HG03064 (cell line): ENCODE results near the gene CABLES1.
"Not testable (repeated sequence)": the region's sequence is repeated elsewhere in the genome, so short reads cannot be mapped to it uniquely, and the experiment has no call there.

Experiments used
- ATAC-seq: cut with Tn5 transposase; IDR thresholded peaks from one replicate; pipeline ENCODE4 v1.9.1; 2021; ENCODE audit warnings: low read depth; ENCODE audit not compliant: unreplicated experiment

Gene CABLES1, protein sequence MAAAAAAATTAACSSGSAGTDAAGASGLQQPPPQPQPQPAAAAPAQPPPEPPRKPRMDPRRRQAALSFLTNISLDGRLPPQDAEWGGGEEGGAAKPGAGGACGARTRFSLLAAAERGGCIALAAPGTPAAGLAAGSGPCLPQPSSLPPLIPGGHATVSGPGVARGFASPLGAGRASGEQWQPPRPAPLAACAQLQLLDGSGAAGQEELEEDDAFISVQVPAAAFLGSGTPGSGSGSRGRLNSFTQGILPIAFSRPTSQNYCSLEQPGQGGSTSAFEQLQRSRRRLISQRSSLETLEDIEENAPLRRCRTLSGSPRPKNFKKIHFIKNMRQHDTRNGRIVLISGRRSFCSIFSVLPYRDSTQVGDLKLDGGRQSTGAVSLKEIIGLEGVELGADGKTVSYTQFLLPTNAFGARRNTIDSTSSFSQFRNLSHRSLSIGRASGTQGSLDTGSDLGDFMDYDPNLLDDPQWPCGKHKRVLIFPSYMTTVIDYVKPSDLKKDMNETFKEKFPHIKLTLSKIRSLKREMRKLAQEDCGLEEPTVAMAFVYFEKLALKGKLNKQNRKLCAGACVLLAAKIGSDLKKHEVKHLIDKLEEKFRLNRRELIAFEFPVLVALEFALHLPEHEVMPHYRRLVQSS

GRCh38 chr18:23134780-23135549 is at the start of gene CABLES1:
Gene CABLES1 (plus strand): TSS chr18:23135485. CDS start chr18:23135763, 278 bp downstream.
- ATAC-seq, result no peak

DNA sequence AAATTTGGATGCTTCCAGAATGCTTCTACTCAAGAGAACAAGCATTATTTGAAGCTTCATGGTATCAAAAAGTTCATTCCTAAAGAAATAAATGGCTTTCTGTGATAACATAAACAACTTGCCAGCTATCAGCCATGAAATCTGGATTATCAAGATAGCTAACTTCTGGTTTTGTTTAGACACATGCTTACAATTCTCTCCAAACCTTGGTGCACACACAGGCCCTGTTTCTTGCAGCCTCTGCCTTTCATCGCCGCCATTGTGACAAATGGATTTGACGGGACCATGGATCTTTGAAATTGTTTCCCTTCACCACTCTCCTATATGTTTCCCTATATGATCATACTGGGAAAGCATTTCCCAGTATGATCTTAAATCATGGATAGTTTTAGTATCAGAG is 47.9 kb upstream of the CABLES1 start:
- ATAC-seq, result no peak

DNA sequence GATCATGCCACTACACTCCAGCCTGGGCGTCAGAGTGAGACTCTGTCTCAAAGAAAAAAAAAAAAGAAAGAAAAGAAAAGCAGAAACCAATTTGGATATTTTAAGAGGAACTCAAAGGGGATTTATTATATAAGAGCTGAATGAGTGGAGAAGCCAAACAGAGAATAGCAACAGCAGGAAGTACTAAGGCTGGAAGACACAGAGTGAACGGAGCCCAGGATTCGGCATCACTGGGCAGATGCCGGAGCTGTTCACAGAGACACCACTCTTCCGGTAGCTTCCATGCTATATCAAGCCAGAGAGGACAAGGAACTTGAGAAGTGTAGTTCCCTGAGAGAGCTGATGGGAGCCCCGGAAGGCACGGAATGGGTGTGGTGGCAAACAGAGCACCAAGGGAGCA is 47.0 kb upstream of the CABLES1 start:
- ATAC-seq, result no peak

- not testable (repeated sequence) for ATAC-seq
Observed at GRCh38 chr18:23091017-23091993, 44.0 kb upstream of the CABLES1 start.

DNA sequence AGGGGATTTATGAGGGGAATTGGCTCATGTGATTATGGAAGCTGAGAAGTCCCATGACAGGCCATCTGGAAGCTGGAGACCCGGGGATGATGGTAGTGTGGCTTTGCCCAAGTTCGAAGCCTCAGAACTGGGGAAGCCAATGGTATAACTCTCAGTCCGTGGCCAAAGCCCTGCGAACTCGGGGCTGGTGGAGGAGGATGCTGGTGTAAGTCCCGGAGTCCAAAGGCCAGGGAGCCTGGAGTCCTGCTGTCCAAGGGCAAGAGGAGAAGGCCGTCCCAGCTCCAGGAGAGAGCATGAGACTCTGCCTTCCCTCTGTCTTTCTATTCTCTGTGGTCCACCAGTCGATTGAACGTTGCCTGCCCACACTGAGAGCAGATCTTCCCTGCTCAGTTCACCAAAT is 43.2 kb upstream of the CABLES1 start:
- no peak for ATAC-seq

DNA sequence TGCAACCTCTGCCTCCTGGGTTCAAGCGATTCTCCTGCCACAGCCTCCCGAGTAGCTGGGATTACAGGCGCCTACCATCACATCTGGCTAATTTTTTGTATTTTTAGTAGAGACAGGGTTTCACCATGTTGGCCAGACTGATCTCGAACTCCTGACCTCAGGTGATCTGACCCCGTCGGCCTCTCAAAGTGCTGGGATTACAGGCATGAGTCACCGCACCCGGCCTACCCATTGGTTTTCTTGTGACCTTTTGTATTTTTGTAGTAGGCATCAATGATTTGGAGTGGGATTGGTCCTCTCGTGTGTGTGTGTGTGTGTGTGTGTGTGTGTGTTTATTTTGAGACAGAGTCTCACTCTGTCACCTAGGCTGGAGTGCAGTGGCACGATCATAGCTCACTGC is 42.2 kb upstream of the CABLES1 start:
- ATAC-seq, result not testable (repeated sequence)

DNA sequence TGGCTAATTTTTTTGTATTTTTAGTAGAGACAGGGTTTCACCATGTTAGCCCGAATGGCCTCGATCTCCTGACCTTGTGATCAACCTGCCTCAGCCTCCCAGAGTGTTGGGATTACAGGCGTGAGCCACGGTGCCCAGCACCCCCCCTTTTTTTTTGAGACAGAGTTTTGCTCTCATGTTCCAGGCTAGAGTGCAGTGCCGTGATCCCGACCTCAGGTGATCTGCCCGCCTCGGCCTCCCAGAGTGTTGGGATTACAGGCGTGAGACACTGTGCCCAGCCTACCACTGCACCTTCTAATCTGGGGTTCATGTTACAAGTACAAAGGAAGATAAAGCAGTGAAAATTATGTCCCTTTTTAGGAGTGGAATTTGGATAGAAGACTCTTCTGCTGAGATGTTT is 41.5 kb upstream of the CABLES1 start:
- no peak for ATAC-seq

GRCh38 chr18:23094411-23095190 is 40.7 kb upstream of the CABLES1 start:
- no peak for ATAC-seq

DNA sequence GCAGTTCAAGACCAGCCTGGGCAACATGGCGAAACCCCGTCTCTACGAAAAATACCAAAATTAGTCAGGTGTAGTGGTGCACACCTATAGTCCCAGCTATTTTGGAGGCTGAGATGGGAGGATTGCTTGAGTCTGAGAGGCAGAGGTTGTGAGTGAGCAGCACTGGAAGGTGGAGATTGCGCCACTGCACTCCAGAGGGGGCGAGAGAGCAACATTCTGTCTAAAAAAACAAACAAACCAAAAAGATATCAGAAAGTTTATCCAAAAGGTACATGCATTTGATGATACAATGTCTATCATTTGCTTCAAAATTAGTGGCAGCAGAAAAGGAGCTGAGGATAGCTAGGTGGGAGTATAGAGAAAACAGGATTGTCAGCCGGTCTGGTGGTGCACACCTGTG is 39.8 kb upstream of the CABLES1 start:
- no peak for ATAC-seq

DNA sequence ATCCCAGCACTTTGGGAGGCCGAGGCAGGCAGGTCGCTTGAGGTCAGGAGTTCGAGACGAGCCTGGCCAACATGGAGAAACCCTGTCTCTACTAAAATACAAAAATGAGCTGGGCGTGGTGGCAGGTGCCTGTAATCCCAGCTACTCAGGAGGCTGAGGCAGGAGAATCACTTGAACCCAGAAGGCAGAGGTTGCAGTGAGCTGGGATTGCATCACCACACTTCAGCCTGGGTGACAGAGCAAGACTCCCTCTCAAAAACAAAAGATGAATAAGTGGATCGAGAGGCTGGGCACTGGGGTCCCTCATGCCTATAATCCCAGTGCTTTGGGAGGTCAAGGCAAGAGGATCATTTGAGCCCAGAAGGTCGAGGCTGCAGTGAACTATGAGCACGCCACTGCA is 38.3 kb upstream of the CABLES1 start:
- ATAC-seq, result not testable (repeated sequence)

DNA sequence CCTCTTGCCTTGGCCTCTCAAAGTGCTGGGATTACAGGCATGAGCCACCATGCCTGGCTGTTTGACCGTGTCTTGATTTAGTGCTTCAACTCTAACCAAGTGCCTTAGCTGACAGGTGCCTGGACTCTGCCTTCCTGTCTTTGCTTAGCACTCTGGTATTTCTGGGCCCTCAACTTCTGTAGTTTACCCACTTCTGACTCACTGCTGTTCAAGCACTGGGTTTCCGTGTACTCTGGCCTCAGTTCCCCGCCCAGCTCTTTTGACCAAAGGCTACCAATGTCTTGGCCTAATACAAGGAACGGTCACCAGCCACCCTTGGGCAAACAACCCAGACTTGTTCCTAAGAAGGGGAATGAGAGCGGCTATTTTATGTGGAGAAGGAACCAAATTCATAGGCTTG is 35.7 kb upstream of the CABLES1 start:
- no peak for ATAC-seq

- ATAC-seq, result no peak
Observed at GRCh38 chr18:23101861-23102432, 33.3 kb upstream of the CABLES1 start.

DNA sequence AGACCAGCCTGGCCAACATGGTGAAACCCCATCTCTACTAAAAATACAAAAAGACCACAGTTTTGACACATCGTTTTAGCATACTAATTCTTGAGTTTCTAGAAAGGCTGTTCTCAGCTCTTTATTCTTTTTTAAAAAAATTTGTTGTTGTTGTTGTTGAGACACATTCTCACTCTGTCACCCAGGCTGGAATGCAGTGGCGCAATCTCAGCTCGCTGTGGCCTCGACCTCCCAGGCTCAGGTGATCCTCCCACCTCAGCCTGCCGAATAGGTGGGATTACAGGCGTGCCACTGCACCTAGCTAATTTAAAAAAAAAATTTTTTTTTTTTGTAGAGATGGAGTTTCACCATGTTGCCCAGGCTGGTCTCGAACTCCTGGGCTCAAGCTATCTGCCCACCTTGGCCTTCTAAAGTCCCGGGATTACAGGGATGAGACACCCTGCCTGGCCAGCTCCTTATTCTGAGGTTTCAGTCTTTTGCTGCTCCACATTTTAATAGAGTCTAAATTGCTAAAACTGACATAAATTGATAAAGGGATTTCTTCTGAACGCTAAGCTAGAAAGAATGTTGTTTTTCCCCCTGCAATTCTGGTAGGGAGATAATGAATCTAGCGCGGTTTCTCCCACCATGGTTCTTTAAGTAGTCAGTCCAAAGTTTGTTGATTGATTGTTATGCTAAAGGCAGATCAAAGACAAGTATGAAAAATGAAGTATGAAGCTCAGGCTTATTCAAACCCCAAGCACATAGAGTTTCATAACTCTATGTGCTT is 32.6 kb upstream of the CABLES1 start:
- no peak for ATAC-seq

- no peak for ATAC-seq
Observed at GRCh38 chr18:23103449-23103848, 31.8 kb upstream of the CABLES1 start.

DNA sequence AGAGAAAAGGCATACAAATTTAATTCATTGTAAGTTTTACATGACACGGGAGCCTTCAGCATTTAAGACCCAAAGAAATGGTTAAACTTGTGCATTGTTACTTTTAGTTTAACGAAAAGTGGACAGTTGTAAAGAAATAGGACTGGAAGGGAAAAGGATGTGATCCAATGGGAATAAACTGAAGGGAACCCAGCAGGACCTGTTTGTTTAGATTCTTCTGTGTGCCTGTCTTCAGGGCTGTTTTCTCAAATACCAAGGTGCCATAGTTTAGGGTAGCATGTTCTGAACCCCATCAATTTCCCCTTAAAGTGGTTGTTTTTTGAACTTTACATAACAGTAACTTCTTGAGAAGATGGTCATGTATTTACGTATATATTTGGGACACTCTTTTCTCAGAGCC is 30.3 kb upstream of the CABLES1 start:
- ATAC-seq, result no peak

DNA sequence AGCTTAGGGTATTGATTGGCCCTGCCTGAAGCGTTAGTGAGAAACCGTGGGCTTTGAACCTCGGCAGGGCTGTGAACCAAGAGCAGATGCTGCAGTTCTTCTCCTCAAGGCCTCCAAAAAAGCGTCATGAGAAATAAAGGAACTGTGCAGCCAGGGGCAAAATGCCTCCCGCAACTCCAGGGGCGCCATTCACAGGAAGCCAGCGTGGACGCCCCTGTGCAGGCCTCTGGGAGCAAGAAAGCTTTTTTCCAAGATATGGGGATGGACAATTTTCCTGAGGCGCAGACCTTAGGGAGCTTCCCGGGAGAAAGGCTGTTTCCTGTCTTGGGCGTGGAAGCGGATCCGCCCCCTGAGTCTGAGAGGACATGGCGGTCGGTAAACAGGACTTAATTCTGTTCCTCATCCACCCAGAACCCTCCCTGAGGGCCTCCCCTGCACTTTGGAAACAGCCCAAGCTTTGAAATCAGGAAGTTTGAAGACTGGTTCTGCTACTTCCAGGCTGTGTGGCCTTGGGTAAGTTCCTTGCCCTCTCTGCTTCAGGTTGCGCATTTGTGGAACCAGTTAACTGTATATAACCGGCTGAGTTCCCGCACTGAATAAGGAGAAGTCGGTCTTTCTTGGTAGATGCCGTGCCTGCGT is 29.6 kb upstream of the CABLES1 start:
- no peak for ATAC-seq

GRCh38 chr18:23106575-23106974 is 28.7 kb upstream of the CABLES1 start:
- no peak for ATAC-seq

- no peak for ATAC-seq
Observed at GRCh38 chr18:23107718-23108117, 27.6 kb upstream of the CABLES1 start.
